Measurements from ENCODE around the gene GZMM.

Gene GZMM

GRCh38 chr19:566844-567243 is 23.0 kb downstream of the GZMM start:
- no peak for DNase-seq (ENCODE audit: low read depth)

DNA sequence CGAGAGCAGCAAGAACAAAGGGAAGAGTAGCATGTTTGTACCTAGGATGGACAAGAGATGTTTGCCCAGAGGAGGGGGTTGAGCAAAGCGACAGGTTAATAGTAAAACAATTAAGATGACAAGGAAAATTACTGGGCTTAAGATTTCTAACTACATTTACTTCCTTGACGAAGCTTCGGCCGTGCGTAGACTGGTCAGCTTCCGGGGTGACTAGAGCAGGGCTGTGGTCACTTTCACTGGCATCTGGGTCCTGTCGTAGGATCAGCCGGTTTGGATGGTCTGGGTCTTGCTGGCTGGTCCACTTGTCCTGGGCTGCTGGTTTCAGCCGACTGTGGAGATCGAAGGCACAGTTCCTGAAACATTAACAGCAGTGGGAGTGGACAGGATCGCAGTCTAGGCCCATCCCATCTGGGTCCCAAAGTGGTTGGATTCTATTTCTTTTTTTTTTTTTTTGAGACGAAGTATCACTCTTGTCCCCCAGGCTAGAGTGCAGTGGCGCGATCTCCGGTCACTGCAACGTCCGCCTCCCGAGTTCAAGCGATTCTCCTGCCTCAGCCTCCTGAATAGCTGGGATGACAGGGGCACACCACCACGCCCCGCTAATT is 23.5 kb downstream of the GZMM start:
- DNase-seq (ENCODE audit: low read depth): no peak

- DNase-seq (ENCODE audit: low read depth): no peak
Measured at GRCh38 chr19:570251-570686, 26.4 kb downstream of the GZMM start.

- DNase-seq (ENCODE audit: low read depth): peak; percentile 34
Measured at GRCh38 chr19:570937-571565, 27.2 kb downstream of the GZMM start.

DNA sequence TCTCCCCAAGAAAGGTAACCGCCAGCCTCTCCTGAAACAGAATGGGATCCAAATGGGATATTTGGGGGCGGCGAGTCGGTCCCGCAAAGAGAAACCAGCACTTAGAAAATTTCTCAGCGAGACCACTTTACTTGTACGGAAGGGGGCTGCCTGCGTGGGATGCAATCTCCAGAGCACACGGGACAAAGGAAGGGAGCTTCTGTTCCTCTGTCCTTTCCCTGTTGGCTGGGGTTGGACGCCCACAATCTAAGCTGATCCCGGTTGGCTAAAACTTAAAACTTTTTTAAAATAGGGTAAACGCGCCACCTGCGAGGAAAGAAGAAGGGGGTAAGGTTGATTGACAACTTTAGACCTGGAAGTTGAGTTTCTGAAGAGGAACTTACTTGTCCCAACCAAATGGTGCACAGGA is 27.7 kb downstream of the GZMM start:
- DNase-seq (ENCODE audit: low read depth): peak; percentile 52

GRCh38 chr19:572140-572742 is 28.4 kb downstream of the GZMM start, which contains the start of gene BSG:
BSG (plus strand) TSS chr19:572596; CDS start chr19:572635, 39 bp downstream.
- peak; percentile 97 for DNase-seq (ENCODE audit: low read depth)

DNA sequence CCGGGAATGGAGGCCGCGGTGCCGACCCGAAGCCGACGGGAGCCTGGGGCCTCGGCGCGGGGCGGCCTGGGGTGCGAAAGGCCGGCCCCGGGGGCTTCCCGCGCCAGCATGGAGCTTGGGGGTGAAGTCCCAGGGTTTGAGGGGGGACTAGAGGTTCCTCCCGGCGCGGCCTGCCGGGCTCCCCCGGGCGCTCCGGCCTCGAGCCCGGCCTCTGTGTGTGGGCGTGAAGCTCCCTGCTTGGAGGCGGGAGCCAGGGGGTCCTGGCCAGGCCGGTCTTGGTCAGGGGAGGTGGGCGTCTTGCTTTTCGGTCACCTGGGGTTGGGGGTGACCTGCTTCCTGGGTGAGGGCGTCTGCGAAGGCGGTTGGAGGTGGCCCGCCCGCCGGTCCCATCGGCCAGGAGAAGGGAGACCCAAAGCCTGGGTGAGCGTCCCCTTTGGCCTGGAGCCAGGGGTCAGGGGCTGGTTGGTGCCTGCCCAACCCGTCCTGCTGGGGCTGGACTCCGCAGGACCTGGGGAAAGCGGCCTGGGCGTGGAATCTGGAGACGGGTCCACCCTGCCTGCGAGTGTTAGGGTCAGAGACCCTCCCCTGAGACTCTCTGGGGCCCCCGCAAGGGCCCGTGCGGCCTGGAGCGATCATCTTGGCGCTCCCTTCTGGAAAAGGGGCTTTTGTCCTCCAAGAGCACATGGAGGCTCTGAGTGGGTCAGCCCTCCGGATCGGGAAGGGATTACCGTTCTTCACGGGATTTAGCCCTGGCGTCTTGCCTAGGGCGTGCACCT is 29.1 kb downstream of the GZMM start:
- peak; percentile 66 for DNase-seq (ENCODE audit: low read depth)

DNA sequence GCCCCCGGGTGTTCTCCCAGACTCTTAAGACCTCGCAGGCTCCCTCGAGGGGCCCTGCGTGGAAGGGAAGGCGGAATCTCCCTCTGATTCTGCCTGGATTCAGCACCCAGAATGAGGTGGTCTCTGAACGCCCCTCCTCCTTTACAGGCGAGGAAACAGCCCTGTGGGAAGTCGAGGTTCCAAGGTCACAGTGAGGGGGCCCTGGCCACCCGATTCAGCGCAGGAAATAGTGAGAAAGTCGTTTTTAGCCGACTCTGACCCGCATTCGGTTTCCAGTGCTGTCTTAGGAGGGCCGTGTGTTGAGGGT is 29.6 kb downstream of the GZMM start:
- DNase-seq (ENCODE audit: low read depth): no peak

DNA sequence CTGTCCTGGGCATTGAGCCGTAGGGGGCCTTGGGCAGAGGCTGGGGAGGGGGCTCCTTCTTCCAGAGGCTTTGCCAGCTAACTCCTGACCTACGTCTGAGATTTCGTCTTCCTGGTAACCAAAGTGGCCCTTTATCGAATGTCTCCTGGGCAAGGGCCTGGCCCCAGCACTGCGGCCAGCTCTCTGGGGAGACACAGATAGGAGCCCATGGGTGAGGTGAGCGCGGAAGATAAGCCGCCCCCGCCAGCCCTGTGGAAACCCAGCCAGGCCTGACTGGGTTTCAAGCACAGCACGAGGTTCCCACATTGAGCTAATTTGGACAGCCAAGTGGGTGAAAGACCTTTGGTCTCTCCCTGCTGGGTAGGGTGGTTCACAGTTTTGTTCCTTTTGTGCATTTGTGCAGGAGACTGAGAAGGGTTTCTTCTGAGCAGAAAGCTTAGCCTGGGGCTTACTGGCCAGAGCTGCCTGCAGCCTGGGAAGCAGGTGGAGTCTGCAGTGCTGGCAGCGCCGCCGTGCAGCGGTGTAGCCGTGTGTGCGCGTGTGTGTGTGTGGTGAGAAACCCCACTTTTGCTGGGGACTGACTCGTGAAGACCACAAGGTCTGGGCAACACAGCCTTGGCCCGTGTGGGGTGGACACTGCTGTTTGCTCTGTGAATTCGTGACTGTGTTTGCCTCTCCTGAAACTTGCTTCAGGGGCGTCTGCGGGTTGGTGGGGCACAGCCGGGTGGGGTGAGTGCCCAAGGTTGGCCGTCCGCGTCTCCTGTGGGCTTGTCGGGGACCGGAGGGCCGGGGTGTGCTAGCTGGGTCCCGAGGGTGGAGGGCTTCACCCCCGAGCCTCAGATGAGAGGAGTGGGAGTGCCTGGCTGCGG is 31.0 kb downstream of the GZMM start:
- DNase-seq (ENCODE audit: low read depth): peak; percentile 61

- peak; percentile 48 for DNase-seq (ENCODE audit: low read depth)
Measured at GRCh38 chr19:575527-576506, 32.0 kb downstream of the GZMM start.

- no peak for DNase-seq (ENCODE audit: low read depth)
Measured at GRCh38 chr19:576768-577438, 33.0 kb downstream of the GZMM start.

GRCh38 chr19:577439-578392 is 33.9 kb downstream of the GZMM start:
- no peak for DNase-seq (ENCODE audit: low read depth)

DNA sequence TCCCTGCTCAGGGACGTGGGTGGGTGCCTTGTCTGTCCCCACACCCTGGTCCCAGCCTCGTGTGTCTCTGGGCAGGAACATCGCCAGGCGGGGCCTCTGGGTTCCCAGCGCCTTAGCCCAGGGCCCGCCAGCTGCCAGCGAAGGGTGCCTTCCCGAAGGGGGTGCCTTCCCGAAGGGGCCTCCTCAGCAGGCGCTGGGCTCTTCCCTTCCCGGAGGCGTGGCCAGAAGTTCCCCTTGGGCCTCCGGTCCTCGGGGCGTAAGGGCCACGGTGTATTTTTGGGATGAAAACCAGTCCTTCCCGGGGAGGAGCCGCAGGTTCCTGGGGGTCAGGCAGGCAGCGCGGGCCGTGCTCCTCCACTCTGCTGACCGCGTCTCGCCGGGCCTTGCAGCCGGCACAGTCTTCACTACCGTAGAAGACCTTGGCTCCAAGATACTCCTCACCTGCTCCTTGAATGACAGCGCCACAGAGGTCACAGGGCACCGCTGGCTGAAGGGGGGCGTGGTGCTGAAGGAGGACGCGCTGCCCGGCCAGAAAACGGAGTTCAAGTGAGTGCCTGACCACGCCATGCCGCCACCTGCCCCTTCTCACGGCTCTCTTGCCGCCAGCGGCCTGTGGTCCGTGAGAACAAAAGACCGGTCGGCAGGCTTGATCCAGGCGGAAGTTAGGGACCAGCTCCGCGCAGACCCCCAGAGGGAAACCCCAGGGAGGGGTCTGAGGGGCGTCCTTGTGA is 35.4 kb downstream of the GZMM start:
- no peak for DNase-seq (ENCODE audit: low read depth)

GRCh38 chr19:579842-580155 is 35.9 kb downstream of the GZMM start:
- DNase-seq (ENCODE audit: low read depth): no peak

DNA sequence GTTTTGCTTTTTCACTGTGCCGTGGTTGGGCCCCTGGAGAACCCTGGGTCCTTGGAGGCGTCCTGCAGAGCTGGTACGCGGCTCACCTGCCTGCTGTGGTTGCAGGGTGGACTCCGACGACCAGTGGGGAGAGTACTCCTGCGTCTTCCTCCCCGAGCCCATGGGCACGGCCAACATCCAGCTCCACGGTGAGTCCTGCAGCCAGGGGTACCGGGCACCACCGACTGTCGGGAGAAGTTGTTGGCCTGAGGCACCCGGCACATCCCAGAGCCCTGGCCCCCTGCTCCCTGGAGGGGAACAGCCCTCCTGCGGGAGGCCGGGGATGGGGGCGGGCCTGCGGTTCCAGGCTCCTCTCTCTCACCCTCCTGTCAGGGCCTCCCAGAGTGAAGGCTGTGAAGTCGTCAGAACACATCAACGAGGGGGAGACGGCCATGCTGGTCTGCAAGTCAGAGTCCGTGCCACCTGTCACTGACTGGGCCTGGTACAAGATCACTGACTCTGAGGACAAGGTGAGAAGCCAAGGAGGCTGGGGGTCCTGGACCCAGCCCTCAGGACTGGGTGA is 36.5 kb downstream of the GZMM start:
- DNase-seq (ENCODE audit: low read depth): no peak

GRCh38 chr19:581399-582111 is 37.7 kb downstream of the GZMM start:
- no peak for DNase-seq (ENCODE audit: low read depth)

DNA sequence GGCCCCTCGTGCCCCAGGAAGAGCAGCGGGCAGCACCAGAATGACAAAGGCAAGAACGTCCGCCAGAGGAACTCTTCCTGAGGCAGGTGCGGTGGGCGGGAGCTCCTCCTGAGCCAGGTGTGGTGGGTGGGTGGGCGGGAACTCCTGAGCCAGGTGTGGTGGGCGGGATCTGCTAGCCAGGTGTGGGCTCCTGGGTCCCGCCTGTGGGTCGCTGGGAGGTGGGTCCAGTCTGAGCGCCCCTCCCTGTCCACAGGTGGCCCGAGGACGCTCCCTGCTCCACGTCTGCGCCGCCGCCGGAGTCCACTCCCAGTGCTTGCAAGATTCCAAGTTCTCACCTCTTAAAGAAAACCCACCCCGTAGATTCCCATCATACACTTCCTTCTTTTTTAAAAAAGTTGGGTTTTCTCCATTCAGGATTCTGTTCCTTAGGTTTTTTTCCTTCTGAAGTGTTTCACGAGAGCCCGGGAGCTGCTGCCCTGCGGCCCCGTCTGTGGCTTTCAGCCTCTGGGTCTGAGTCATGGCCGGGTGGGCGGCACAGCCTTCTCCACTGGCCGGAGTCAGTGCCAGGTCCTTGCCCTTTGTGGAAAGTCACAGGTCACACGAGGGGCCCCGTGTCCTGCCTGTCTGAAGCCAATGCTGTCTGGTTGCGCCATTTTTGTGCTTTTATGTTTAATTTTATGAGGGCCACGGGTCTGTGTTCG is 38.8 kb downstream of the GZMM start:
- DNase-seq (ENCODE audit: low read depth): peak; percentile 44
